Omental fat pad (tissue), 4 donors: ENCODE data around the gene CNDP1. TPM values are rescaled to one million over a fixed set of nuclear protein-coding genes. Genes with fewer than 3 reads are reported as not detected.
A peak's percentile ranks its signal among the peaks of the same experiment; 100 is the strongest.

Experiments
- ATAC-seq: fragments of 150-250 bp; one replicate; pipeline ENCODE4 v1.9.1; 2016; ENCODE audit warnings: mild to moderate bottlenecking, moderate library complexity; ENCODE audit not compliant: low FRiP score
- DNase-seq: peaks from one replicate; pipeline ENCODE4 v3.0.0-alpha.2; 2019; ENCODE audit warnings: low spot score
- total RNA-seq, 4 donors: library from RNA; depleted of rRNA; stranded (reverse); fragments of >200 nt; gene quantifications; one replicate each; pipeline ENCODE4 v1.1.0, GENCODE V29; 2016
- TF ChIP-seq, protein P1 (sequence below), 3 donors: fragments of 450-650 bp; IDR thresholded peaks; one replicate each; pipeline ENCODE4 v1.5.1; 2016 to 2017; ENCODE audit warnings: antibody characterized with exemption in 3 of 3, mild to moderate bottlenecking in 3 of 3, moderate library complexity in 2 of 3

The CNDP1 gene
- total RNA-seq, 4 donors from 2014 or later = not detected

DNA sequence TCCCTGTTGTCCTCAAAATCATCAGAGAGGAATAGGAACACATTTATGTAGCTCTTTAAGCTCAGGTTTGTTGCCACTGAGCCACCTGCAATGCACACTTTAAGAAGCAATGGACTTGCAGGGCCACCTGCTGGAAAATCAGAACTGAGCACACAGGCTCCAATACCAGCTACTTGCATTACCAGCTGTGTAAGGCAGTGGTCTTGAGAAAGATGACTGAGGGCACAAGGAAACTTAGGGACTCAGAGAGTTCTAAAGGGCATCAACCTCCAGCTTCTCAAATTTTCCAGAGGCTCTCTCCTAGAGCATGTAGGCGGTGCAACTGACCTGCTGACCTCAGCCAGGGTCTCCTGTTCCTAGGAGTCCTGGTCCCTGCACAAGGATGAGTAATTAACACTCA lies 40.6 kb upstream of the CNDP1 start:
- TF ChIP-seq, protein P1, sequence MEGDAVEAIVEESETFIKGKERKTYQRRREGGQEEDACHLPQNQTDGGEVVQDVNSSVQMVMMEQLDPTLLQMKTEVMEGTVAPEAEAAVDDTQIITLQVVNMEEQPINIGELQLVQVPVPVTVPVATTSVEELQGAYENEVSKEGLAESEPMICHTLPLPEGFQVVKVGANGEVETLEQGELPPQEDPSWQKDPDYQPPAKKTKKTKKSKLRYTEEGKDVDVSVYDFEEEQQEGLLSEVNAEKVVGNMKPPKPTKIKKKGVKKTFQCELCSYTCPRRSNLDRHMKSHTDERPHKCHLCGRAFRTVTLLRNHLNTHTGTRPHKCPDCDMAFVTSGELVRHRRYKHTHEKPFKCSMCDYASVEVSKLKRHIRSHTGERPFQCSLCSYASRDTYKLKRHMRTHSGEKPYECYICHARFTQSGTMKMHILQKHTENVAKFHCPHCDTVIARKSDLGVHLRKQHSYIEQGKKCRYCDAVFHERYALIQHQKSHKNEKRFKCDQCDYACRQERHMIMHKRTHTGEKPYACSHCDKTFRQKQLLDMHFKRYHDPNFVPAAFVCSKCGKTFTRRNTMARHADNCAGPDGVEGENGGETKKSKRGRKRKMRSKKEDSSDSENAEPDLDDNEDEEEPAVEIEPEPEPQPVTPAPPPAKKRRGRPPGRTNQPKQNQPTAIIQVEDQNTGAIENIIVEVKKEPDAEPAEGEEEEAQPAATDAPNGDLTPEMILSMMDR (IDR thresholded peaks at IDR 0.05) = no peak
- ATAC-seq (no peak), DNase-seq (no peak)

DNA sequence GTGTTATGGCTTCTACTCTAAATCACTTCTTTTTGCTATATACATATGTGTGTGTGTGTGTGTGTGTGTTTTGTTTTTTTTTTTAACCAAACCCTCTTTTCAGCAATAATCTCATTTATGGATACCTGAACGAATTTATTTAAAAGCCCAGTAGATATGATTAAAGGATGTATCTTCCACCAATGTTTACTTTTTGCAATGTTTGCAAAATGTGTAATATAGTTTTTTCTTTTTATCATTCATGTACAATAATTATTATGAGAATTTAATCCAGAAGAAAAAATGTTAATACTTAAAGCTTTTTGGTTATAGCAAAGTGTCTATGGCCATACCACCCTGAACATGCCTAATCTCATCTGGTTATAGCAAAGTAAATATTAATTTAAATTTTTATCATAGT lies 39.8 kb upstream of the CNDP1 start:
- TF ChIP-seq, protein P1 (IDR thresholded peaks at IDR 0.05) = no peak
- DNase-seq = no peak
- no peak for ATAC-seq

DNA sequence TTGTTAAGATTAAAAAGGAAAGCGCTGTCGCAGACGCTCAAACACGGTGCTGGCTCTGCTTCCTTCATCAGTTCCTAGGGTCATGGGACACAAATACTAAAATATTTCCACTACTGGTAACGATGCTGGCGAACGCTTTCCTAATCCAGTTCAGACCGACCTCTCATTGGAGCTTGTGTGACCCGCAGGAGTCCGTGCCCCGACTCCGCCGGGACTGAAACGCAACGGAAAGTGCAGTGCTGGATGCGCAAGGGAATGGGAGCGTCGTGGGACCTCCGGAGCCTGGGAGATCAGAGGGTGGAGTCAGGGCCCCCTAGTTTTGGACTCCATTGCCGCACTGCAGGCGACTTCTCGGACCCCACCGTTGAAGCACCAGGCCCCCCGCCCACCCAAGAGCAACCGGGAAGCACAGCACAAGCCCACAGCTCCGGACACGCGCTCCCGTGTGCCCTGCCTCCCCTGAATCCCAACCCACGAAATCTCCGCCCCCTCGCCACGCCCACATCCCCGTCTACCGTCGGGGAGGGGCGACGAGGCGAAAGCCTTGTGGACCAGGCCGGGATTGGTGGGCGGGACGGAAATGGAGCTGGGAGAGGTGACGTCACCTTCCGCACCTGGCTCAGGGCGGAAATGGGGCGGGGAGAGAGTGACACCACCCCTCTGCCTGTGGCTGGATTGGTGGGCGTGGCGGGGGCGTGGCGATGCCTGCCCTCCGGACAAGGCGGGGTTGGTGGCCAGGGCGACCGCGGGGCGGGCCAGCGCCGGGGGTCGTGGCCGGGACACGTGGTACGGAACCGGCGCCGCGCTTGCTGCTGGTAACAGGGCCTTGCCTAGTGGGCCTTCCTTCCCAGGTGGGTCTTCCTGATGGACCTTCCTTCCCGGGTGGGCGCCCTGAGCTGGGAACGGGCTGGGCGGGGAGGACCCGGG lies 38.5 kb upstream of the CNDP1 start, which contains the start of gene CNDP2:
TSS of gene CNDP2 (plus strand) at position 783 of the 927 bp plus-strand sequence. CDS start 3,611 bp downstream, outside the sequence.
- ATAC-seq = peak; percentile 96
- DNase-seq = peak; percentile 99
- TF ChIP-seq, protein P1 (IDR thresholded peaks at IDR 0.05) = no peak

DNA sequence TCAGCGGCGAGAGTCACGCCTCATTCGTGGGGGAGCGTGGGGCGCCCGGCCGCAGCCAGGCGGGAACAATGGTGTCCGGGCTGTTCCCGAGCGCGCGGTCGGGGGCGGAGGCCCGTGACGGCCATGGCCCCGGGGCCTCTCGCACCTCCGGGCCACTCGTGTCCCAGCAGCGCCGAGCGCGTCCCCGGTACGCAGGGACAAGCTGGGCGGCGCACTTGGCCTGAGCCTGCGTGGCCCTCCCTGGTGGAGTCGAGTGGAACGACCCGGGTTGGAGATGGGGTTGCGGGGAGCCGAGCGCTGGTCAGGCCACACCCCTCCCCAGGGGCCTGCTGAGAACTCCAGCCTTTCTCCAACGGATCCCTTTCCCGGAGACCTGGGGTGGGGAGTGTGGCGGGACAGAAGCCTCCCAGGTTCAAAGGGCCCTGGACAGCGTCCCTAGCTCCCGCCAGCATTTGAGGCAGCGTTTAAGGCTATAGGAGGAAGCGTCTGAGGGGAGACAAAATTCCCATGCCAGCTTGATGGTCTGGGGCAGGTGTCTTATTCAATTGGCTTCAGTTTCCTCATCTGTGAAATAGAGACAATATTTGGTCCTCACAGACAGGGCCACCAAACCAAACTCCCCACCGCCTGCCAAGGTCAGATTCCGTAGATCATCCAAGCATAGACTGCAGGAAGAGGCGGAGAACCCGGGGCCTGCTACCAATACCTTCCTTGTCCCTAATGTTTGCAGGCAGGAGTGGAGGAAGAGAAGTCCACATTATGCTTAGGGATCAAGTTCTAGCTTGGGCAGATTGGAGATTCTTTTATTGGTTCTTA lies 37.6 kb upstream of the CNDP1 start:
- ATAC-seq (peak; percentile 73), DNase-seq (peak; percentile 27)
- TF ChIP-seq, protein P1 (IDR thresholded peaks at IDR 0.05) = no peak

DNA sequence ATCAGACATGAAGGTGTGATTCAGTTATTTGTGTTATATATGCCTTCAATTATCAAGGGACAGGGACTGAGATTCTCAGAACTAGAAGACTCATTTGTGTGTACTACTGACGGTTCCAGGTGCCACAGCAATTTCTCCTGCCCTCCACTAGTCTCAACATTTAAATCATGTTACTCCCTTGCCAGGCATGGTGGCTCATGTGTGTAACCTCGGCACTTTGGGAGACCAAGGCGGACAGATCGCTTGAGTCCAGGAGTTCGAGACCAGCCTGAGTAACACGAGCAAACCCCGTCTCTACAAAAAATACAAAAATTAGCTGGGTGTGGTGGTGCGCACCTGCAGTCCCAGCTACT lies 37.0 kb upstream of the CNDP1 start:
- TF ChIP-seq, protein P1 (IDR thresholded peaks at IDR 0.05) = no peak
- ATAC-seq (no peak), DNase-seq (no peak)

DNA sequence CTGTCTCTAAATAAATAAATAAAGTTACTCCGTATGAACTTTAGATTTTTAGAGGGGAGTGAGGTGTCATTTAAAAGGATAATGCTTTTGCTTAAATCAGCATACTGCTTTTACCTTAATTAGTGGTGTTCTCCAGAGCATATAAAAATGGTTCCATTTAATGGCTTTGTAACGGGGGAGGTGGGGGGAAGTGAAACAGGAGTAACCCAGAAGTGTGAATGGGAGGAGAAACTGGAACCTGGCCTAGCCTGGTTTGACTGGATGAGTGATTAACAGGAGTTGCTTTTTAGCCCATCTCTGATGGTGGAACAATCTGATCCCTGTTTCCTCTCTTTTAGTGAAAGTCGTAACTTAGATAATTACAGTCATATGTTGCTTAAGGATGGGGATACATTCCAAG lies 36.5 kb upstream of the CNDP1 start:
- TF ChIP-seq, protein P1 (IDR thresholded peaks at IDR 0.05) = no peak
- DNase-seq (no peak), ATAC-seq (no peak)
